ENCODE results near the gene SCNM1. TPM values are rescaled to one million over a fixed set of nuclear protein-coding genes. Genes with fewer than 3 reads are reported as not detected.

The SCNM1 gene
- total and polyA plus RNA-seq, 12 donors = 12.9 to 57.6 (median 18.8) TPM

- H3K27me3 ChIP-seq = no peaks in the 10 kb centered on the region
- WGBS, 2 donors = 82 to 86% methylated on average over 6 of the region's 6 CpGs
- DNase-seq (no peak), ATAC-seq (peak; percentile 19 to 54 (median 34))
- H3K9me3 ChIP-seq = no peaks in the 10 kb centered on the region
- peak overlapping the region in 4 of 10 donors; percentile 13 to 90 (median 55) for H3K27ac ChIP-seq
- intact Hi-C loops (cut with DNase I) = loop anchor here in 8 of 10 donors (2.0 to 10.0 kb wide), 9 partner anchors 52 to 135 kb away; no protein-coding TSS in a partner anchor
- peaks cover 0 to 51% (median 5%) of the 10 kb centered on the region in 9 donors for H3K4me1 ChIP-seq
- H3K4me3 ChIP-seq = peak overlapping the region in 7 of 10 donors; percentile 8 to 58 (median 32)
- peaks cover 0 to 66% (median 21%) of the 10 kb centered on the region in 9 donors for H3K36me3 ChIP-seq
- TF ChIP-seq CTCF (IDR thresholded peaks at IDR 0.05) = no peak
Measured at GRCh38 chr1:151157067-151157531, 8.8 kb upstream of the SCNM1 start.

GRCh38 chr1:151158326-151158725 lies 7.6 kb upstream of the SCNM1 start:
- Histone ChIP-seq H3K4me3 (peak overlapping the region in 2 of 10 donors; percentile 8 to 58), H3K27ac (peak overlapping the region in 4 of 10 donors; percentile 15 to 90 (median 21)), H3K9me3 (no peaks in the 10 kb centered on the region), H3K36me3 (peaks cover 0 to 72% (median 21%) of the 10 kb centered on the region in 9 donors), H3K4me1 (peaks cover 0 to 58% (median 9%) of the 10 kb centered on the region in 9 donors), H3K27me3 (no peaks in the 10 kb centered on the region)
- intact Hi-C loops (cut with DNase I) = loop anchor here in 5 of 10 donors (5.0 to 10.0 kb wide), 5 partner anchors 56 to 136 kb away; no protein-coding TSS in a partner anchor
- no peak for TF ChIP-seq CTCF (IDR thresholded peaks at IDR 0.05)
- no peak for ATAC-seq
- DNase-seq = no peak
- 79 to 80% methylated on average over 5 of the region's 5 CpGs for WGBS, 2 donors

GRCh38 chr1:151158751-151159251 lies 7.1 kb upstream of the SCNM1 start:
- H3K27ac ChIP-seq = peak overlapping the region in 5 of 10 donors; percentile 9 to 90 (median 26)
- no peaks in the 10 kb centered on the region for H3K27me3 ChIP-seq
- H3K36me3 ChIP-seq = peaks cover 0 to 72% (median 21%) of the 10 kb centered on the region in 9 donors
- intact Hi-C loops (cut with DNase I) = loop anchor here in 5 of 10 donors (5.0 to 10.0 kb wide), 5 partner anchors 56 to 136 kb away; no protein-coding TSS in a partner anchor
- TF ChIP-seq CTCF (IDR thresholded peaks at IDR 0.05) = no peak
- WGBS, 2 donors = 81 to 85% methylated on average over 22 of the region's 22 CpGs
- H3K9me3 ChIP-seq = no peaks in the 10 kb centered on the region
- no peak for DNase-seq
- H3K4me3 ChIP-seq = peak overlapping the region in 1 of 10 donors; percentile 58
- peak in 1 of 8 donors; percentile 19 for ATAC-seq
- peaks cover 0 to 61% (median 9%) of the 10 kb centered on the region in 9 donors for H3K4me1 ChIP-seq

GRCh38 chr1:151159373-151159772 lies 6.6 kb upstream of the SCNM1 start:
- intact Hi-C loops (cut with DNase I) = loop anchor here in 5 of 10 donors (5.0 to 10.0 kb wide), 5 partner anchors 57 to 137 kb away; no protein-coding TSS in a partner anchor
- no peaks in the 10 kb centered on the region for H3K9me3 ChIP-seq
- H3K36me3 ChIP-seq = peaks cover 0 to 68% (median 21%) of the 10 kb centered on the region in 9 donors
- H3K27me3 ChIP-seq = no peaks in the 10 kb centered on the region
- no peak for TF ChIP-seq CTCF (IDR thresholded peaks at IDR 0.05)
- peak overlapping the region in 1 of 10 donors; percentile 5 for H3K4me3 ChIP-seq
- H3K27ac ChIP-seq = peak overlapping the region in 4 of 10 donors; percentile 9 to 90 (median 26)
- H3K4me1 ChIP-seq = peaks cover 0 to 66% (median 14%) of the 10 kb centered on the region in 9 donors
- DNase-seq (no peak), ATAC-seq (no peak)
